Germinal center (tissue), 1 donor: ENCODE measurements around the gene PRDM5.

Experiments
- DNase-seq: peaks from one replicate; pipeline ENCODE4 v3.0.0; 2012; ENCODE audit warnings: mixed read lengths, low spot score

Gene PRDM5

DNA sequence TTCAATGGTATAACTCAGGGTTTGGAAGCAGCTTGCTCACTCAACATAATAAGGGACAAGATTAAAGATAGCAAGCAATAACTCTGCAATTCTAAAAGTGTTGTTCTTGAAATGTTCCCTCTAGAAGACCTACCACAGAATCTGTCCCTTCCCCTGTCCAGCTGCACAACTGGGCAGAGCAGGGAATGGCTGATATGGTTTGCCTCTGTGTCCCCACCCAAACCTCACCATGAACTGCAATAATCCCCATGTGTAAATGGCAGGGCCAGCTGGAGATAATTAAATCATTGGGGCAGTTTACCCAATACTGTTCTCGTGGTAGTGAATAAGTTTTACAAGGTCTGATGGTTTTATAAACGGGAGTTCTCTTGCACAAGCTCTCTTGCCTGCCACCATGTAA, 19.1 kb downstream of the PRDM5 start:
- DNase-seq = no peak

DNA sequence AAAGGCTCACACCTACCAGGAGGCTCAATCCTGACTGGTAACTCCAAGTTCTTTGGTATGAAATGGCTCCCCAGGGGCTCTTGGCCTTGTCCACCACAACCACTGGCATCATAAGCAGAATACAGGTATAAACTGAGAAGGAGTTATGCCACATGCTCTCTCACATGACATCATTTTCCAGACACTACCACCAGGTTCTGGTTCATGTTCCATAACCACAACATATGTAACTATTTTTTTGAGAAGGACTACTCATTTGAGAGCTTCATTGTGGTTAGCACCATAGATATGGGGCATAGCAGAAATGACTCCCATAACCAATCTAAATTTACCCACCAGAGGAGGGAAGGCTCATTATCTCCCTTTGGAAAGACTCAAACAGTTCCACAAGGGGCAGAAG, 19.6 kb downstream of the PRDM5 start:
- DNase-seq = no peak

GRCh38 chr4:120901731-120902130, 20.8 kb downstream of the PRDM5 start:
- DNase-seq = no peak

- DNase-seq = no peak
Measured at GRCh38 chr4:120897981-120898719, 24.4 kb downstream of the PRDM5 start.

- DNase-seq = no peak
Measured at GRCh38 chr4:120895554-120895953, 27.0 kb downstream of the PRDM5 start.

- DNase-seq = no peak
Measured at GRCh38 chr4:120893314-120893713, 29.2 kb downstream of the PRDM5 start.

- no peak for DNase-seq
Measured at GRCh38 chr4:120886191-120886590, 36.3 kb downstream of the PRDM5 start.

GRCh38 chr4:120881846-120882245, 40.7 kb downstream of the PRDM5 start:
- no peak for DNase-seq

GRCh38 chr4:120881351-120881750, 41.2 kb downstream of the PRDM5 start:
- no peak for DNase-seq

DNA sequence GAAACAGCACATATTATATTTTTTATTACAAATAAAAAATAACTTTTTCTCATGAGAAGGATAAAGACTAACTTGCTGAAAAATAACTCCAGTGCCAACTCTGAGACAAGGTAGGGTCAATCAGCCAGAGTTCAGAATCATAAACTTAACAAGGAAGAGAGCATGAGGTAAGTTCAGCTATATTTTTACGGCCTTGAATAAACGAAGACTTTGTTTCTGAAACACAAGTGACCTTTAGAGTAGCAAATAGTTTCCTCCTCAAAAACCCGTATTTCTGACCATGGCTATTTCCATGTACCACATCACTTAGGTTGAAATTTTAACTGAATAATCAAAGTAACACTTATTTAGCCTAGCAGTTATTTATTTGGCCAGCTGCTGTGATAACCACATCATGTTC, 45.5 kb downstream of the PRDM5 start:
- DNase-seq = no peak

GRCh38 chr4:120874792-120875774, 47.4 kb downstream of the PRDM5 start:
- DNase-seq = no peak

GRCh38 chr4:120873554-120873953, 49.0 kb downstream of the PRDM5 start:
- DNase-seq = no peak

GRCh38 chr4:120871173-120871572, 51.4 kb downstream of the PRDM5 start:
- DNase-seq = no peak

GRCh38 chr4:120870279-120870673, 52.2 kb downstream of the PRDM5 start:
- DNase-seq = peak; percentile 3

- no peak for DNase-seq
Measured at GRCh38 chr4:120869613-120870278, 52.8 kb downstream of the PRDM5 start.

GRCh38 chr4:120867506-120867905, 55.0 kb downstream of the PRDM5 start:
- no peak for DNase-seq

- no peak for DNase-seq
Measured at GRCh38 chr4:120865985-120866384, 56.5 kb downstream of the PRDM5 start.

DNA sequence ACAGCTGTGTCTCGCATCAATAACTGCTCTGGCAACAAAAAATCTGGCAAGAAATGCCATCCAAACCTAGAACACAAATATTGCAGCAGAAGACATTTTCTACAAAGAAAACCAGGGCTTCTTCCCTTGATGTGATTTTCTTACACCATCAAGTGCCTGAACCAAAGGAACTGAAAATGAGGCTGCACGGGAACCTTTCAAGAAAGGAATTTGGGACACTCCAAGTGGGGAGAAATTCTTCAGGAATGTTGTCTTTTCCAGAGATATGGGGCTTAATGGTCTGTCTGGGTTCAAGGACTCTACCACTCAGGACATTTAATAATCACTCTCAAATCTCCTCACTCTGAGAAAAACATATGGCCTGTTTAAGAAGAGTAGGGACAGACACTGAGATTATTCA, 57.6 kb downstream of the PRDM5 start:
- DNase-seq = no peak

- DNase-seq = no peak
Measured at GRCh38 chr4:120862432-120862831, 60.1 kb downstream of the PRDM5 start.

- DNase-seq = no peak
Measured at GRCh38 chr4:120861852-120862251, 60.7 kb downstream of the PRDM5 start.

GRCh38 chr4:120858776-120859175, 63.8 kb downstream of the PRDM5 start:
- DNase-seq = no peak

DNA sequence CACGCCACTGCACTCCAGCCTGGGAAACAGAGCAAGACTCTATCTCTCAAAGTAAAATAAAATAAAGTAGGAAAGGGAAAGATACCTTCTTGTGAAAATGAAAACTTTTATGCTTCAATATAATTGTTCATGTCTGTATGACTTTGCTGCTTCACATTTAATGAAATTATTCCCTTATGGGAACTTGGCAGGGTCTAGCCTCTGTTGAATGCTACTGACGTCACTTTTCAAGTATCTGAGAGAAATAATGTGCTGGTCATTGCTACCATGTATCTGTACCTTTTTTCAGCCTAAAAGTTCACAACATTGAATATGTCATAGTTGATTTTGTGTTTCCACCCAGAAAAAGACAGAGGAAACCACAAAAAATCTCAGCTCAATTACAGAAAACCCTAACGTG, 65.2 kb downstream of the PRDM5 start:
- DNase-seq = no peak

DNA sequence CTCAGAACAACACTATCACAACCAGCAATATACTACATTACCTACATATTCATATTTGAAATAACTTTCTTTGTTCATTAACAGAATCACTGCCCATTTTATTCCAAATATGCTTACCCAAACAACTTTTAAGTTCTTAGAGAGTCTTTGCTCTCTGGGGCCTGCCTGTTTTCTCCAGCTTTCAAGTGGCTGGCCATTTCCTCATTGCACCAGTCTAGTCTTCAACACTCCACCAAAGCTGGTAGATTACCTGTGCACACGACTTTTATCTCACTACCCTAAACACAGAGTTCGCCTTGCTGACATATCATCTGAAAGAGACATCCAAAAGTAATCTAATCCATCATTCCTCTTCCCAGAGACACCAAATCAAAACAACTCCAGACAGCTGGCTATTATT, 66.2 kb downstream of the PRDM5 start:
- DNase-seq = no peak
